PC-3 (cell line): ENCODE results near the gene SYNJ2. TPM values are rescaled to one million over a fixed set of nuclear protein-coding genes. Genes with fewer than 3 reads are reported as not detected.

Experiments
- ATAC-seq: fragments of 200-7000 bp; cut with Tn5 transposase; 2 replicates; pipeline ENCODE4 v1.9.1; 2020; ENCODE audit warnings: mild to moderate bottlenecking, moderate library complexity
- BruUV-seq: library from RNA; stranded (reverse); fragments of 400-500 nt; replicated peaks from 2 replicates; lab custom pipeline; 2021; lab: Mats Ljungman, UMichigan
- CTCF ChIA-PET: fragments of 300-600 bp; sonication (Branson Sonifier 250); formaldehyde crosslinking; loops from one replicate; lab custom pipeline; 2022; ENCODE audit warnings: antibody characterized with exemption; lab: Charles Lee
- POLR2A ChIA-PET: fragments of 300-600 bp; sonication (Branson Sonifier 250); formaldehyde crosslinking; loops from one replicate; lab custom pipeline; 2022; ENCODE audit warnings: antibody characterized with exemption; ENCODE audit not compliant: unreplicated experiment; lab: Charles Lee
- DNase-seq: peaks from one replicate; pipeline ENCODE4 v3.0.0-alpha.2; 2015
- H2AFZ ChIP-seq: fragments of 300-600 bp; sonication (generic); 2 replicates; pipeline ENCODE4 v1.6.0; 2016; ENCODE audit warnings: antibody characterized with exemption, low read length
- H3F3A ChIP-seq: fragments of 300-600 bp; sonication (generic); one replicate; pipeline ENCODE4 v1.6.0; 2017; ENCODE audit warnings: antibody characterized with exemption, low read length, control low read depth, mild to moderate bottlenecking; ENCODE audit not compliant: unreplicated experiment
- H3K27ac ChIP-seq: fragments of 300-600 bp; sonication (generic); 2 replicates; pipeline ENCODE4 v1.5.1; 2016; ENCODE audit warnings: mild to moderate bottlenecking, low read length
- H3K27me3 ChIP-seq: fragments of 300-600 bp; sonication (generic); 2 replicates; pipeline ENCODE4 v1.6.1; 2016; ENCODE audit warnings: low read length, mixed read lengths
- H3K36me3 ChIP-seq: fragments of 300-600 bp; sonication (generic); 2 replicates; pipeline ENCODE4 v1.6.1; 2016; ENCODE audit warnings: low read depth, mixed run types, low read length, mixed read lengths
- H3K4me1 ChIP-seq: fragments of 300-600 bp; sonication (generic); 2 replicates; pipeline ENCODE4 v1.5.1; 2016; ENCODE audit warnings: low read length; ENCODE audit not compliant: insufficient read depth
- H3K4me2 ChIP-seq: fragments of 300-600 bp; sonication (generic); 2 replicates; pipeline ENCODE4 v1.6.0; 2016; ENCODE audit warnings: low read length
- H3K4me3 ChIP-seq: fragments of 300-600 bp; sonication (generic); 2 replicates; pipeline ENCODE4 v1.5.1; 2016; ENCODE audit warnings: mild to moderate bottlenecking, low read length, mixed read lengths
- H3K79me2 ChIP-seq: fragments of 300-600 bp; sonication (generic); 2 replicates; pipeline ENCODE4 v1.6.1; 2017; ENCODE audit warnings: low read length, mixed read lengths
- H3K9ac ChIP-seq: fragments of 300-600 bp; sonication (generic); 2 replicates; pipeline ENCODE4 v1.6.0; 2016; ENCODE audit warnings: mild to moderate bottlenecking, low read length
- H3K9me2 ChIP-seq: fragments of 300-600 bp; sonication (generic); replicated peaks from 2 replicates; pipeline ENCODE4 v1.6.1; 2016; ENCODE audit warnings: mixed run types, low read length, mixed read lengths
- H3K9me3 ChIP-seq: fragments of 300-600 bp; sonication (generic); 2 replicates; pipeline ENCODE4 v1.6.1; 2016; ENCODE audit warnings: low read length, mixed read lengths
- H4K20me1 ChIP-seq: fragments of 300-600 bp; sonication (generic); 2 replicates; pipeline ENCODE4 v1.6.1; 2016; ENCODE audit warnings: low read length, mixed read lengths
- EZH2 ChIP-seq: fragments of 300-600 bp; sonication (generic); IDR thresholded peaks from one replicate; pipeline ENCODE4 v1.6.1; 2017; ENCODE audit warnings: antibody characterized with exemption, mild to moderate bottlenecking, low read length; ENCODE audit not compliant: unreplicated experiment
- EZH2phosphoT487 ChIP-seq: fragments of 300-600 bp; sonication (generic); IDR thresholded peaks from 2 replicates; pipeline ENCODE4 v1.6.1; 2018; ENCODE audit warnings: mild to moderate bottlenecking, antibody characterized with exemption, low read length, borderline replicate concordance
- intact Hi-C: fragments of 100-400 bp; cut with micrococcal nuclease; formaldehyde crosslinking; loops from 2 replicates; pipeline ENCODE4 v1.9.0; 2023
- total RNA-seq: library from RNA; depleted of rRNA; stranded (reverse); fragments of >200 nt; gene quantifications from 2 replicates; pipeline ENCODE4 v1.2.3, GENCODE V29; 2014
- TF ChIP-seq, protein P1 (sequence below): fragments of 300-600 bp; sonication (generic); conservative IDR thresholded peaks from 2 replicates; pipeline ENCODE4 v1.5.1; 2017; ENCODE audit warnings: antibody characterized with exemption, low read depth, mild to moderate bottlenecking, low read length

SYNJ2 gene
- total RNA-seq, 1 experiment from 2014 or later: 21.5 TPM

DNA sequence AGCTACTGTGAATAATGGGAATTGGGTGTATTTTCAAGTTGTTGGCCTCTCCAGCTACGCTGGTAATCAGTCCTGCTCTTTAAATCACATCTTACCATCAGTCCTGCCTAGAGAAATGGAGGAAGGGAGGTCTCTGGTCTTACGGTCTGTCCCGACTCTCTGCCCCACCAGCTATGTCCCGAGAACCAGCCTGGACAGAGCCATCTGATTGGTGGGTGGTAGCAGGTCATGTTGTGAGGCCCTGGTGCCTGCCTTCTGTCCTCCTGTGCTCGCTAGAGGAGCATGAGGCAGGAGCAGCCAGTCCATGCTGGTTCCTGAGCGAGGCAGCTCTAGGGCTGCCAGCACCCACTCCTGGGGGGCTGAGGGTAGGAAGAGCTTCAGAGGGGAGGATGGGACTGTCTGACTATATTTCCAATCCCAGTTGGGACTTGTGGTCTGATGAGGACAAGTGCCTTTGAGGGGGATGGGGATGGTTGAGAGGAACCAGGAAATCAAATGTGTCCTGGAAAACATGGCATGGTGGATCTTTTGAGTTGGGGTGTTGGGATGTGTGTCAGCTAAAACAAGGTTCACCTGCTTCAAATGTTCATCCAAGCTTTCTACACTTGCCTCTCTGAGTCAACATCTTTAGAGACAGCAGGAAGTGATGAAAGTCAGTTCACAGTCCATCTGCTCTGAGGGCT, 33.0 kb downstream of the SYNJ2 start:
- no peak overlapping the region for H3K4me3 ChIP-seq
- H3K79me2 ChIP-seq: peaks cover 64% of the 10 kb centered on the region
- POLR2A ChIA-PET: no interaction called here
- TF ChIP-seq EZH2phosphoT487 (no peak), EZH2 (no peak)
- TF ChIP-seq, protein P1, sequence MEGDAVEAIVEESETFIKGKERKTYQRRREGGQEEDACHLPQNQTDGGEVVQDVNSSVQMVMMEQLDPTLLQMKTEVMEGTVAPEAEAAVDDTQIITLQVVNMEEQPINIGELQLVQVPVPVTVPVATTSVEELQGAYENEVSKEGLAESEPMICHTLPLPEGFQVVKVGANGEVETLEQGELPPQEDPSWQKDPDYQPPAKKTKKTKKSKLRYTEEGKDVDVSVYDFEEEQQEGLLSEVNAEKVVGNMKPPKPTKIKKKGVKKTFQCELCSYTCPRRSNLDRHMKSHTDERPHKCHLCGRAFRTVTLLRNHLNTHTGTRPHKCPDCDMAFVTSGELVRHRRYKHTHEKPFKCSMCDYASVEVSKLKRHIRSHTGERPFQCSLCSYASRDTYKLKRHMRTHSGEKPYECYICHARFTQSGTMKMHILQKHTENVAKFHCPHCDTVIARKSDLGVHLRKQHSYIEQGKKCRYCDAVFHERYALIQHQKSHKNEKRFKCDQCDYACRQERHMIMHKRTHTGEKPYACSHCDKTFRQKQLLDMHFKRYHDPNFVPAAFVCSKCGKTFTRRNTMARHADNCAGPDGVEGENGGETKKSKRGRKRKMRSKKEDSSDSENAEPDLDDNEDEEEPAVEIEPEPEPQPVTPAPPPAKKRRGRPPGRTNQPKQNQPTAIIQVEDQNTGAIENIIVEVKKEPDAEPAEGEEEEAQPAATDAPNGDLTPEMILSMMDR: no peak
- no peak overlapping the region for H3K4me2 ChIP-seq
- no peaks in the 10 kb centered on the region for H4K20me1 ChIP-seq
- no peaks in the 10 kb centered on the region for H3K9me3 ChIP-seq
- H3K27me3 ChIP-seq: no peaks in the 10 kb centered on the region
- intact Hi-C loops: no loop called here
- H3K27ac ChIP-seq: no peak overlapping the region
- CTCF ChIA-PET: no interaction called here
- no peak overlapping the region for H3K9ac ChIP-seq
- DNase-seq: no peak
- H3K4me1 ChIP-seq: peaks cover 27% of the 10 kb centered on the region
- no peak overlapping the region for H2AFZ ChIP-seq
- no TSS peak for BruUV-seq
- H3K9me2 ChIP-seq: no peaks in the 10 kb centered on the region
- no peak for ATAC-seq
- H3K36me3 ChIP-seq: no peaks in the 10 kb centered on the region
- peaks cover 3% of the 10 kb centered on the region for H3F3A ChIP-seq

DNA sequence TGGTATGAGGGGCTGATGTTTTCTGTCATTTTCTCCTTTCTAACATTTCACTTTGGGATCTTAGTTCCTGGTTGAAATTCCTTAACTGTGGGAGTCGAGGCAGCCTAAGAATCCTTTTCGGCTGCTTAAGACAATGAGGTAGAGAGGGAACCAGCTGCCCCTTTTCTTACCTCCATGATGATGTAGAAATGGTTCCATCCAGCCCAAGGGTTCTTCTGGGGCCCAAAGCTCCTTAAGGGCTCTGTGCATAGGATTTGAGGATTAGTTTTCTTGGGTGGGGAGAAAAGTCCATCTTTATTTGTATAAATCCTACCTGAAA, 33.5 kb downstream of the SYNJ2 start:
- no peak for ATAC-seq
- H3K27ac ChIP-seq: no peak overlapping the region

More for the DNA sequence above, 33.5 kb downstream of the SYNJ2 start:
- Histone ChIP-seq H3K36me3 (no peaks in the 10 kb centered on the region; the same call in 1 of the 2 replicates), H3K4me1 (peaks cover 26% of the 10 kb centered on the region), H2AFZ (no peak overlapping the region), H3K27me3 (no peaks in the 10 kb centered on the region), H3K4me2 (no peak overlapping the region), H3K4me3 (no peak overlapping the region), H3K9me3 (no peaks in the 10 kb centered on the region), H4K20me1 (no peaks in the 10 kb centered on the region), H3K9ac (no peak overlapping the region), H3K9me2 (no peaks in the 10 kb centered on the region), H3F3A (peaks cover 3% of the 10 kb centered on the region), H3K79me2 (peaks cover 59% of the 10 kb centered on the region)
- intact Hi-C loops: no loop called here
- ChIA-PET CTCF (no interaction called here), POLR2A (no interaction called here)
- no TSS peak for BruUV-seq
- TF ChIP-seq EZH2: no peak
- TF ChIP-seq, protein P1: no peak
- DNase-seq: no peak
